B cell (primary cell): Measurements from ENCODE around the gene SMAD9. TPM values are rescaled to one million over a fixed set of nuclear protein-coding genes. Genes with fewer than 3 reads are reported as not detected.

Experiments
- ATAC-seq: fragments of 200-7000 bp; cut with Tn5 transposase; one replicate; pipeline ENCODE4 v1.10.0; 2021; ENCODE audit warnings: low read depth, mild to moderate bottlenecking, moderate number of reproducible peaks, moderate library complexity
- CTCF ChIA-PET: fragments of 350-600 bp; sonication (Branson Sonifier 250); formaldehyde crosslinking; loops from one replicate; lab custom pipeline; 2021; ENCODE audit warnings: antibody characterized with exemption, inconsistent platforms; lab: Charles Lee
- POLR2A ChIA-PET: fragments of 350-600 bp; sonication (Branson Sonifier 250); formaldehyde crosslinking; loops from one replicate; lab custom pipeline; 2021; ENCODE audit warnings: antibody characterized with exemption; lab: Charles Lee
- DNase-seq: peaks from one replicate; pipeline ENCODE4 v3.0.0; 2013
- H2AFZ ChIP-seq: 2 replicates; pipeline ENCODE4 v1.6.1; 2012; ENCODE audit warnings: mild to moderate bottlenecking, low read depth, low read length; ENCODE audit not compliant: insufficient read depth, poor library complexity, severe bottlenecking
- H3K27ac ChIP-seq, 2 donors: 1 replicate in 1 of 2; 2 replicates in 1 of 2; pipeline ENCODE4 v1.5.1; 2012 to 2013; ENCODE audit warnings: low read length in 2 of 2, mild to moderate bottlenecking in 2 of 2, moderate library complexity in 1 of 2
- H3K27me3 ChIP-seq, 4 experiments: fragments of 200-600 bp in 1 of 4; sonication (generic) in 1 of 4; replicated peaks in 1 of 4; 1 replicate in 2 of 4; 2 replicates in 2 of 4; pipeline versions ENCODE4 v1.6.1 to v1.7.0; 2013 to 2016; ENCODE audit warnings: low read length in 3 of 4, mild to moderate bottlenecking in 2 of 4, mixed read lengths in 1 of 4, moderate library complexity in 1 of 4; ENCODE audit not compliant: insufficient read depth in 4 of 4, control insufficient read depth in 3 of 4; ENCODE audit errors: control extremely low read depth in 1 of 4
- H3K36me3 ChIP-seq, 2 experiments: replicated peaks in 1 of 2; 1 replicate in 1 of 2; 2 replicates in 1 of 2; pipeline versions ENCODE4 v1.6.1 to v1.7.1; 2013; ENCODE audit warnings: low read length in 1 of 2; ENCODE audit not compliant: insufficient read depth in 2 of 2, control insufficient read depth in 1 of 2; ENCODE audit errors: control extremely low read depth in 1 of 2, extremely low read depth in 1 of 2
- H3K4me1 ChIP-seq, 2 donors: fragments of 200-600 bp in 1 of 2; sonication (generic) in 1 of 2; 1 replicate in 1 of 2; 2 replicates in 1 of 2; pipeline versions ENCODE4 v1.5.1 to v1.6.1; 2013 to 2017; ENCODE audit warnings: low read length in 2 of 2; ENCODE audit not compliant: control insufficient read depth in 2 of 2, insufficient read depth in 2 of 2
- H3K4me2 ChIP-seq: replicated peaks from 2 replicates; pipeline ENCODE3; 2012; ENCODE audit warnings: mild to moderate bottlenecking, low read depth, low read length; ENCODE audit not compliant: poor library complexity, severe bottlenecking
- H3K4me3 ChIP-seq, 5 experiments: fragments of 200-600 bp in 1 of 5; sonication (generic) in 1 of 5; 1 replicate in 3 of 5; 2 replicates in 2 of 5; pipeline versions ENCODE4 v1.5.1 to v1.7.0; 2011 to 2016; ENCODE audit warnings: low read length in 4 of 5, mild to moderate bottlenecking in 4 of 5, low read depth in 2 of 5, control low read depth in 1 of 5, moderate library complexity in 1 of 5; ENCODE audit not compliant: insufficient read depth in 1 of 5; ENCODE audit errors: control extremely low read depth in 1 of 5, extremely low read depth in 1 of 5
- H3K79me2 ChIP-seq: fragments of 200-600 bp; sonication (generic); one replicate; pipeline ENCODE4 v1.6.0; 2016; ENCODE audit warnings: low read length; ENCODE audit not compliant: control insufficient read depth, insufficient read depth
- H3K9ac ChIP-seq: fragments of 200-600 bp; sonication (generic); 2 replicates; pipeline ENCODE4 v1.6.1; 2017; ENCODE audit warnings: mild to moderate bottlenecking, low read length, moderate library complexity
- H3K9me3 ChIP-seq, 3 donors: one replicate each; pipeline versions ENCODE4 v1.6.1 to v1.7.1; 2013; ENCODE audit warnings: low read length in 2 of 3; ENCODE audit not compliant: control insufficient read depth in 2 of 3, insufficient read depth in 1 of 3; ENCODE audit errors: control extremely low read depth in 1 of 3
- H4K20me1 ChIP-seq: 2 replicates; pipeline ENCODE4 v1.6.0; 2012; ENCODE audit warnings: mild to moderate bottlenecking, low read length; ENCODE audit not compliant: insufficient read depth, control insufficient read depth, poor library complexity, severe bottlenecking
- H3K27ac Mint-ChIP-seq: one replicate; pipeline ENCODE4 v1.8.0; 2021; ENCODE audit warnings: mixed read lengths
- H3K27me3 Mint-ChIP-seq: one replicate; pipeline ENCODE4 v1.8.0; 2021; ENCODE audit warnings: mixed read lengths
- H3K4me1 Mint-ChIP-seq: one replicate; pipeline ENCODE4 v1.8.0; 2021; ENCODE audit warnings: mixed read lengths
- H3K4me3 Mint-ChIP-seq: one replicate; pipeline ENCODE4 v1.8.0; 2021; ENCODE audit warnings: mixed read lengths
- H3K9me3 Mint-ChIP-seq: one replicate; pipeline ENCODE4 v1.8.0; 2022; ENCODE audit warnings: mixed read lengths; ENCODE audit not compliant: insufficient read depth
- CTCF ChIP-seq: fragments of 200-600 bp; IDR thresholded peaks from one replicate; pipeline ENCODE4 v1.8.0; 2022; ENCODE audit warnings: antibody characterized with exemption, mild to moderate bottlenecking
- EZH2 ChIP-seq: IDR thresholded peaks from 2 replicates; pipeline ENCODE4 v1.6.1; 2012; ENCODE audit warnings: borderline replicate concordance, low read depth, mild to moderate bottlenecking, moderate library complexity, low read length; ENCODE audit not compliant: insufficient read depth, poor library complexity, severe bottlenecking
- WGBS: methylation state at CpG from one replicate; pipeline ENCODE4 v1.1.5; 2013; ENCODE audit warnings: missing lambda C conversion rate; ENCODE audit not compliant: insufficient coverage; 5-methylcytosine and 5-hydroxymethylcytosine counted together
- intact Hi-C: fragments of 100-400 bp; cut with micrococcal nuclease; formaldehyde crosslinking; loops from one replicate; pipeline ENCODE4 v1.10.0; 2022
- polyA plus RNA-seq: library from polyadenylated mRNA; depleted of rRNA; stranded (reverse); fragments of >200 nt; gene quantifications from 2 replicates; pipeline ENCODE4 v1.2.3, GENCODE V29; 2012
- total RNA-seq, 2 donors: library from RNA; stranded (reverse); fragments of 120-200 nt in 1 of 2; gene quantifications; 1 replicate in 1 of 2; 2 replicates in 1 of 2; pipeline versions ENCODE4 v1.2.3 to v1.2.4, GENCODE V29; 2013 to 2022

SMAD9 gene
- total and polyA plus RNA-seq, 2 donors (not counting 1 experiment from before 2014, with no cell fraction given): not detected

GRCh38 chr13:36820222-36820621 is 99.8 kb downstream of the SMAD9 start:
- ChIA-PET POLR2A (no interaction called here), CTCF (no interaction called here)
- Histone ChIP-seq H3K27me3 (no peaks in the 10 kb centered on the region), H3K36me3 (peaks cover 0 to 3% of the 10 kb centered on the region in 2 experiments), H3K27ac (no peak overlapping the region), H3K9ac (peak overlapping the region; percentile 69), H3K4me2 (peak overlapping the region; percentile 93), H3K4me1 (peaks cover 19 to 22% of the 10 kb centered on the region in 2 donors), H3K79me2 (peaks cover 48% of the 10 kb centered on the region), H2AFZ (peak overlapping the region; percentile 98), H3K4me3 (peak overlapping the region; percentile 54 to 96 (median 69)), H4K20me1 (peaks cover 13% of the 10 kb centered on the region), H3K9me3 (no peaks in the 10 kb centered on the region)
- intact Hi-C loops: no loop called here
- peak overlapping the region; percentile 97 for H3K4me3 Mint-ChIP-seq
- no peak for DNase-seq
- no peak for ATAC-seq
- no peaks in the 10 kb centered on the region for H3K9me3 Mint-ChIP-seq
- H3K4me1 Mint-ChIP-seq: peaks cover 47% of the 10 kb centered on the region
- no peak for TF ChIP-seq CTCF
- 40% methylated on average over 1 of the region's 4 CpGs for WGBS
- peaks cover 4% of the 10 kb centered on the region for H3K27me3 Mint-ChIP-seq
- peak overlapping the region; percentile 91 for H3K27ac Mint-ChIP-seq

- peaks cover 48% of the 10 kb centered on the region for H3K79me2 ChIP-seq
- POLR2A ChIA-PET: interaction anchor here (0.6 kb wide), 1 partner anchor 157 kb away, joined by 7 read pairs; no protein-coding TSS in a partner anchor
- TF ChIP-seq EZH2: no peak
- TF ChIP-seq CTCF: no peak
Measured at GRCh38 chr13:36819739-36820090, 100.3 kb downstream of the SMAD9 start.

More at GRCh38 chr13:36819739-36820090, 100.3 kb downstream of the SMAD9 start:
- Mint-ChIP-seq H3K9me3 (no peaks in the 10 kb centered on the region), H3K4me1 (peaks cover 47% of the 10 kb centered on the region), H3K27me3 (peaks cover 7% of the 10 kb centered on the region), H3K4me3 (peak overlapping the region; percentile 97), H3K27ac (peak overlapping the region; percentile 91)
- H2AFZ ChIP-seq: peak overlapping the region; percentile 98
- ATAC-seq (peak; percentile 3), DNase-seq (no peak)
- H3K27ac ChIP-seq: peak overlapping the region; percentile 45 to 79
- peak overlapping the region; percentile 54 to 96 (median 69) for H3K4me3 ChIP-seq
- CTCF ChIA-PET: no interaction called here
- H4K20me1 ChIP-seq: peaks cover 13% of the 10 kb centered on the region
- H3K27me3 ChIP-seq: peaks cover 0 to under 1% (median under 1%) of the 10 kb centered on the region in 4 experiments
- intact Hi-C loops: loop anchor here (1.0 to 5.0 kb wide), 5 partner anchors 180 to 1877 kb away; partner anchors contain the start of genes ALG5, NBEA, SPART and SUPT20H
- H3K4me2 ChIP-seq: peak overlapping the region; percentile 93
- peaks cover 0 to 3% of the 10 kb centered on the region in 2 experiments for H3K36me3 ChIP-seq
- WGBS: 0% methylated on average over 16 of the region's 20 CpGs
- peak overlapping the region; percentile 69 for H3K9ac ChIP-seq
- H3K9me3 ChIP-seq: no peaks in the 10 kb centered on the region
- H3K4me1 ChIP-seq: peaks cover 19 to 22% of the 10 kb centered on the region in 2 donors
